GM04504 (cell line): Measurements from ENCODE around the gene NXNL2.
A peak's percentile ranks its signal among the peaks of the same experiment; 100 is the strongest.

Experiments used
- DNase-seq: peaks from one replicate; pipeline ENCODE4 v3.0.0-alpha.2; 2012; ENCODE audit warnings: low read depth

The NXNL2 gene

GRCh38 chr9:88578121-88579049 is 43.4 kb downstream of the NXNL2 start:
- DNase-seq = peak; percentile 50

- DNase-seq = no peak
Observed at GRCh38 chr9:88579050-88579715, 44.2 kb downstream of the NXNL2 start.

GRCh38 chr9:88580961-88581360 is 46.0 kb downstream of the NXNL2 start:
- DNase-seq = no peak

DNA sequence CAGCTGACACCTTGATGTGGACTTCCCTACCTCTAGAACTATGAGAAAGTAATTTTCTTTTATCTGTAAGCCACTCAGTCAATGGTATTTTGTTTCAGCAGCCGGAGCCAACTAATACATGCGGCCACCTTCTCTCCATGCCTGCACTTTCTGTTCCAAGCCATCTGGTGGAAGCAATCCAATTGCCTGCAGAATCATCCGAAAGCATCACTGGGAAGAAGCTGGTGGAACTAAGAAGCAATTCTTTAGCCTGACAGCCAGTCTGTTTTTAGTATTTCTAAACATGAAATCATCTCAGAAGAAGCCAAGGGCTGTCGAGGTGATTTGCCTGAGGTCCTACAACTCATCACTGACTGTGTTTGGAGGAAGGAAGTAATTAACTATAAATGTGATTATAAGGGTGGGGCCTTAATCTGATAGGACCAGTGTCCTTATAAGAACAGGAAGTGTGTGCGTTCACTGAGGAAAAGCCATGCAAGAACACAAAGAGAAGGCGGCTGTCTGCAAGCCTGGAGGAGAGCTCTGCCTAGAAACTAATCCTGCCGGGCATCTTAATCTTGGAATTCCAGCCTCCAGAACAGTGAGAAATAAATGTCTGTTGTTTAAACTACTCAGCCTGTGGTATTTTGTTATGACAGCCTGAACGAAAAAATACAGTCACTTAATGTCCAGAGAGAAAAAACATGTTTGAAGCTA is 49.1 kb downstream of the NXNL2 start:
- DNase-seq = peak; percentile 68

DNA sequence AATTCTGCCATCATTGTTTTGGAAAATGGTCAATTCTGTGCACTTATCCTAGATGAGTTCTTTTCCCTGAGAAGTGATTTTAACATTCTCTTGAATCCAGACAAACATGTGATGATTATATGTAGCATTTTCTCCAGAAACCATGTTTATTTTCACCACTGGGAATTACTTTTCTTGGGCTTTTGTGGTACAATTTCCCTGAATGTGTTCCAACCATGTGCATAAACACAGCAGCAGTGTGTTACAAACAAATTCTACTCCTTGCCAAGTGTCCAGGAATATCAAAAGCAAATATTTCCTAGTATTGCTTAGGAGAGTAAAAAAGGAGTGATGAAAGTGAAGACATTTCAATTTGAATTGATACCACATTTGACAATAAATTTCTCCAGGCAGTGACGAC is 50.4 kb downstream of the NXNL2 start:
- no peak for DNase-seq

DNA sequence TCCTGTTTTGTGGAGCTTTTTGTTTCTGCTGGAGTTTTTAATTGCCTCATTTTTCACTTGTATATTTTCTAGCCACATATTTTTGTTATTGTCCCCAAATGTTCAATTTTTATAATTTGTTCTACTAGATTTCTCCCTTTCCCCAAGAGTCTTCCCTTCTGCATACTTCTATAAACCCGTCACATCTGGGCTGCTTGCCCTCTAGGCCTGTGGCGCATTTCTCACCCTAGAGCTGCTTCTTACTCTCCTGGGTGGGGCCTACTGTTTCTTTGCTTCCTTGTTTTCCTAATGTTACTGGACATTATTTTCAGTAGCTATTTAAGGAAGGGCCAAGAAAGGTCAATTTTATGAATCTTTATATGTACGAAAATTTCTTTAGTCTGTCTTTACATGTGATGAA is 51.5 kb downstream of the NXNL2 start:
- no peak for DNase-seq

DNA sequence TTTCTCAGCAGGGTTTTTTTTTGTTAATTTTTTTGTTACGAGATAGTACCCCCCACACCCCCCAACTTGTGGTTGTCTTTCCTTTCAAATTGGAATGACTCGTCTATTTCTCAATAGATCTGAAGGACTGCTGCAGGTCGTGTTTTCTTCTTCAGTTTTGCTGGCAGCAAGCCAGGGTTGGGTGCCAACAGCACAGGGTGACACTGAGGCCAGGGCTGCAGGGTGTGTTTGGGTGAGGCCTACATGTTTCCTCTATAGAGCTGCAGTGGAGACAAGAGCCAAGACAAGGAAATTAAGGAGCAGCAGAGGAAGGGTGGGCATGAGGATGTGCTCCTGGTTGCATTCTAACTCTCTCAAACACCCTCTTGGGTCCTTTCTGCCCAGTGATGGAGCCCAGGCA is 52.2 kb downstream of the NXNL2 start:
- no peak for DNase-seq

GRCh38 chr9:88587885-88588649 is 53.1 kb downstream of the NXNL2 start:
- DNase-seq = no peak

DNA sequence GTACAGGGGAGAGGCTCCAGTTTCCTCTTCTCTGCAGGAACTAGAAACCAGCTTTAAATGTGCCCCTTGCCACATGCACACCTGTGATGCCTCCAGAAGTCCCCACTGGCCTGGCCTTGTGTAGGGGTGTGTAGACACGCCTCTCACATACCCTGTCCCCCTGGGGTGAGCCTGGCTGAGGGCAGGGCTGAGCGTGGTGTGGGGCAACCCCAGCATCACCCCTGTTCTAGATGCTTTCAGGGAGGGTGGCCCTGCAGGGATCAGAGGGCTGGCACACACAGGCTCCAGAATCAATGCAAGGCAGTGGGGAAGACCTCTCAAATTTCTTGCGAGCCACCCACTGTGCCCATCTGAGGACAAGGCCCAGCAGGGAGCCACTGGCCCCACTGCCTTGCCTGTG is 54.7 kb downstream of the NXNL2 start:
- DNase-seq = no peak

GRCh38 chr9:88590558-88591146 is 55.7 kb downstream of the NXNL2 start:
- no peak for DNase-seq

- DNase-seq = peak; percentile 48
Observed at GRCh38 chr9:88593537-88594185, 58.7 kb downstream of the NXNL2 start.
